Muscle of leg (tissue), 11 donors: ENCODE measurements around the gene COASY. TPM values are rescaled to one million over a fixed set of nuclear protein-coding genes. Genes with fewer than 3 reads are reported as not detected.

ENCODE experiments used
- DNase-seq: peaks from one replicate; pipeline ENCODE4 v3.0.0; 2013
- H3K27ac ChIP-seq: one replicate; pipeline ENCODE4 v1.5.1; 2013; ENCODE audit warnings: mild to moderate bottlenecking, low read length, control low read depth
- H3K27me3 ChIP-seq: one replicate; pipeline ENCODE4 v1.6.1; 2013; ENCODE audit warnings: low read length; ENCODE audit not compliant: control insufficient read depth, insufficient read depth
- H3K36me3 ChIP-seq: one replicate; pipeline ENCODE4 v1.6.1; 2013; ENCODE audit warnings: low read length; ENCODE audit not compliant: control insufficient read depth, insufficient read depth
- H3K4me1 ChIP-seq: one replicate; pipeline ENCODE4 v1.6.1; 2013; ENCODE audit warnings: low read length; ENCODE audit not compliant: control insufficient read depth, insufficient read depth
- H3K4me3 ChIP-seq: one replicate; pipeline ENCODE4 v1.5.1; 2013; ENCODE audit warnings: low read length, control low read depth
- H3K9me3 ChIP-seq: replicated peaks from 2 replicates; pipeline ENCODE4 v1.6.1; 2013; ENCODE audit warnings: low read depth, low read length; ENCODE audit not compliant: control insufficient read depth
- WGBS: methylation state at CpG from one replicate; pipeline ENCODE4 v1.1.5; 2013; ENCODE audit warnings: missing lambda C conversion rate; ENCODE audit not compliant: insufficient coverage; 5-methylcytosine and 5-hydroxymethylcytosine counted together
- polyA plus RNA-seq, 8 donors: library from polyadenylated mRNA; unstranded; fragments of 120-200 nt; gene quantifications; one replicate each; pipeline versions ENCODE4 v1.2.1 to v1.2.3, GENCODE V29; 2013; ENCODE audit warnings: inconsistent platforms in 1 of 8, low replicate concordance in 1 of 8; ENCODE audit not compliant: insufficient read length in 8 of 8, insufficient read depth in 1 of 8
- total RNA-seq: library from RNA; stranded (reverse); fragments of 120-200 nt; gene quantifications from one replicate; pipeline ENCODE4 v1.2.4, GENCODE V29; 2013

COASY gene
- total and polyA plus RNA-seq, 9 donors = 13.0 to 33.5 (median 28.6) TPM

- H3K36me3 ChIP-seq = peaks cover 38% of the 10 kb centered on the region
- no peak overlapping the region for H3K27ac ChIP-seq
- no peak overlapping the region for H3K4me3 ChIP-seq
- no peaks in the 10 kb centered on the region for H3K27me3 ChIP-seq
- H3K9me3 ChIP-seq = no peaks in the 10 kb centered on the region
- 69% methylated on average over 1 of the region's 1 CpG for WGBS
- DNase-seq = no peak
- peaks cover 44% of the 10 kb centered on the region for H3K4me1 ChIP-seq
These were observed 1.6 kb downstream of the COASY start for GRCh38 chr17:42563543-42563942.

- no peak for DNase-seq
- H3K27me3 ChIP-seq = no peaks in the 10 kb centered on the region
- 75% methylated on average over 4 of the region's 9 CpGs for WGBS
- peaks cover 44% of the 10 kb centered on the region for H3K4me1 ChIP-seq
- no peak overlapping the region for H3K27ac ChIP-seq
- no peaks in the 10 kb centered on the region for H3K9me3 ChIP-seq
- H3K4me3 ChIP-seq = no peak overlapping the region
- peaks cover 42% of the 10 kb centered on the region for H3K36me3 ChIP-seq
These were observed 2.0 kb downstream of the COASY start for GRCh38 chr17:42563950-42564349.

GRCh38 chr17:42564815-42565522 is 3.0 kb downstream of the COASY start:
- no peak overlapping the region for H3K27ac ChIP-seq
- H3K36me3 ChIP-seq = peaks cover 52% of the 10 kb centered on the region
- no peak overlapping the region for H3K4me3 ChIP-seq
- DNase-seq = no peak
- WGBS = 86% methylated on average over 5 of the region's 15 CpGs
- no peaks in the 10 kb centered on the region for H3K9me3 ChIP-seq
- peaks cover 44% of the 10 kb centered on the region for H3K4me1 ChIP-seq
- no peaks in the 10 kb centered on the region for H3K27me3 ChIP-seq

- no peaks in the 10 kb centered on the region for H3K27me3 ChIP-seq
- H3K4me1 ChIP-seq = peaks cover 44% of the 10 kb centered on the region
- WGBS = 91% methylated on average over 11 of the region's 16 CpGs
- DNase-seq = no peak
- H3K36me3 ChIP-seq = peaks cover 58% of the 10 kb centered on the region
- H3K27ac ChIP-seq = no peak overlapping the region
- H3K4me3 ChIP-seq = no peak overlapping the region
- H3K9me3 ChIP-seq = no peaks in the 10 kb centered on the region
These were observed 3.7 kb downstream of the COASY start for GRCh38 chr17:42565523-42566214.

GRCh38 chr17:42566215-42566882 is 4.4 kb downstream of the COASY start:
- 23% methylated on average over 20 of the region's 28 CpGs for WGBS
- Histone ChIP-seq H3K4me3 (peak overlapping the region; percentile 97), H3K27ac (peak overlapping the region; percentile 74), H3K36me3 (peaks cover 64% of the 10 kb centered on the region), H3K27me3 (no peaks in the 10 kb centered on the region), H3K9me3 (no peaks in the 10 kb centered on the region), H3K4me1 (peaks cover 41% of the 10 kb centered on the region)
- DNase-seq = no peak

GRCh38 chr17:42566883-42567573 is 5.1 kb downstream of the COASY start, which contains the start of gene MLX:
MLX (plus strand) TSS chr17:42567100; CDS start chr17:42567125, 25 bp downstream.
- 0% methylated on average over 61 of the region's 72 CpGs for WGBS
- Histone ChIP-seq H3K36me3 (peaks cover 71% of the 10 kb centered on the region), H3K4me1 (peaks cover 37% of the 10 kb centered on the region), H3K27ac (peak within 1 kb of the TSS; percentile 77), H3K27me3 (no peaks in the 10 kb centered on the region), H3K4me3 (peak within 1 kb of the TSS; percentile 97), H3K9me3 (no peaks in the 10 kb centered on the region)
- DNase-seq = peak; percentile 94

GRCh38 chr17:42568341-42569111 is 6.6 kb downstream of the COASY start:
- DNase-seq = no peak
- H3K4me3 ChIP-seq = no peak overlapping the region
- WGBS = 100% methylated on average over 1 of the region's 14 CpGs

GRCh38 chr17:42571435-42572225 is 9.7 kb downstream of the COASY start:
- Histone ChIP-seq H3K27me3 (no peaks in the 10 kb centered on the region), H3K4me3 (no peak overlapping the region), H3K27ac (no peak overlapping the region), H3K9me3 (no peaks in the 10 kb centered on the region), H3K36me3 (peaks cover 70% of the 10 kb centered on the region), H3K4me1 (peaks cover 12% of the 10 kb centered on the region)
- no peak for DNase-seq
- 72% methylated on average over 5 of the region's 12 CpGs for WGBS

More at GRCh38 chr17:42568341-42569111, 6.6 kb downstream of the COASY start:
- Histone ChIP-seq H3K27ac (no peak overlapping the region), H3K9me3 (no peaks in the 10 kb centered on the region), H3K4me1 (peaks cover 26% of the 10 kb centered on the region), H3K36me3 (peaks cover 83% of the 10 kb centered on the region), H3K27me3 (no peaks in the 10 kb centered on the region)

GRCh38 chr17:42573095-42573494 is 11.1 kb downstream of the COASY start:
- WGBS = 93% methylated on average over 4 of the region's 4 CpGs
- no peak for DNase-seq
- H3K27ac ChIP-seq = no peak overlapping the region
- H3K27me3 ChIP-seq = no peaks in the 10 kb centered on the region
- peaks cover 70% of the 10 kb centered on the region for H3K36me3 ChIP-seq
- H3K4me3 ChIP-seq = no peak overlapping the region
- no peaks in the 10 kb centered on the region for H3K9me3 ChIP-seq
- H3K4me1 ChIP-seq = peaks cover 15% of the 10 kb centered on the region
